ENCODE results near the gene ARGLU1.

DNA sequence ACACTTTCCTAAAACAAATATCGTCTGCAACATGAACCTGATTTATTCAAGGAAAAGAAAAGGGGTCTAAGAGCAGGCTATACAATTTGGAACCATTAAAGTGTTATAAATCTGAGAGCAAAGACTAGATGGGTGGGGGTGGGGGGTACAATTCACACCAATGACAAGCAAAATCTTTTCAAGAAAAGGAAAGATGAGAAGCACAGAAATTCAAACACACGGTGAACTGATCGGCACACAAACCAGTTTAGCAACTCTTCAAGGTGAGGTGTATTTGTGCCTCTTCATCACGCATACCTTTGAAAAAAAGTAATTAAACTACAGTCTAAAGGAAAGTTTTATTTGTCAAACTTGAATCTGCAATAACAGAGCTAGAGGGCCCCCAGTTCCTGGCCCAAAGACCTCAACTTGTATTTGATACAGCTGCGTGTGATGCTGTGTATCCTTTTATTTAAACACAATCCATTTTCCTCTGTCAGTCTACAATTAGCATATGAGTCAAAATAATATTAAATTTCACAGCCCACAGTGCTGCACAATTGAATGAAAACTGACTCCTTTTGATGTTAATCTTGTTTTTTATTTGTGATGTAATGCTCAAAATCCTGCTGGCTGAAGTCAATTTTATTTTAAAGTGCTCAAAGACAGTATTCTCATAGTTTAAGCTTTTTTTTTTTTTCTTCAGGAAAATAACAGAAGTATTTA, 46.7 kb downstream of the ARGLU1 start:
- TF ChIP-seq SP1 (IDR thresholded peaks at IDR 0.05) = no peak
- TF ChIP-seq BHLHE40 (IDR thresholded peaks at IDR 0.05; ENCODE audit: borderline replicate concordance) = no peak
- no peak for TF ChIP-seq FOXA1 (IDR thresholded peaks at IDR 0.05)
- no peak for TF ChIP-seq TARDBP (IDR thresholded peaks at IDR 0.05)
- no peak for TF ChIP-seq ELF4 (IDR thresholded peaks at IDR 0.05)
